ENCODE results near the gene CIB2. TPM values are rescaled to one million over a fixed set of nuclear protein-coding genes. Genes with fewer than 3 reads are reported as not detected.

CIB2 gene
- total RNA-seq, 1 experiment from 2014 or later: 43.2 TPM

DNA sequence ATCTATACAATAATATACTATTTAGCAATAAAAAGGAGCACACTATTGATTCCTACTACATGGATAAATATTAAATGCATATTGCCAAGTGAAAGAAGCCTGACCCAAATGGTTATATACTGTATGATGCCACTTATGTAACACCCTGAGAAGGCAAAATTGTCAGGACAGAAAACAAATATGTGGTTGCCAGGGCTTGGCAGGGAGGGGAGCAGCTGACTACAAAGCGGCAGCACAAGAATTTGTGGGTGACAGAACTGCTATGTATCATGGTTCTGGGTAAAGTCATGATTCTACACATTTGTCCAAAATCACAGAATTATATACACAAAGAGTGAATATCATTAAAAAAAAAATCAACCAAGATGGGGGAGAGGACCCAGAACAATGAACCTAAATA lies 76.3 kb downstream of the CIB2 start:
- no peak overlapping the region for H2BK20ac ChIP-seq (ENCODE audit: low read depth, low read length, poor library complexity, severe bottlenecking)
- Mint-ChIP-seq H3K27ac (no peak overlapping the region), H3K27me3 (ENCODE audit: low read depth) (no peaks in the 10 kb centered on the region; the same call in 1 of the 2 replicates), H3K36me3 (ENCODE audit: insufficient read depth in 1 of 3, low read depth in 3 of 3) (no peaks in the 10 kb centered on the region), H3K4me3 (no peak overlapping the region), H3K4me1 (peaks cover 28 to 33% of the 10 kb centered on the region in 2 experiments), H3K9me3 (no peaks in the 10 kb centered on the region)
- H3K4ac ChIP-seq (ENCODE audit: low read depth, low read length): no peak overlapping the region
- TF ChIP-seq, protein P1, sequence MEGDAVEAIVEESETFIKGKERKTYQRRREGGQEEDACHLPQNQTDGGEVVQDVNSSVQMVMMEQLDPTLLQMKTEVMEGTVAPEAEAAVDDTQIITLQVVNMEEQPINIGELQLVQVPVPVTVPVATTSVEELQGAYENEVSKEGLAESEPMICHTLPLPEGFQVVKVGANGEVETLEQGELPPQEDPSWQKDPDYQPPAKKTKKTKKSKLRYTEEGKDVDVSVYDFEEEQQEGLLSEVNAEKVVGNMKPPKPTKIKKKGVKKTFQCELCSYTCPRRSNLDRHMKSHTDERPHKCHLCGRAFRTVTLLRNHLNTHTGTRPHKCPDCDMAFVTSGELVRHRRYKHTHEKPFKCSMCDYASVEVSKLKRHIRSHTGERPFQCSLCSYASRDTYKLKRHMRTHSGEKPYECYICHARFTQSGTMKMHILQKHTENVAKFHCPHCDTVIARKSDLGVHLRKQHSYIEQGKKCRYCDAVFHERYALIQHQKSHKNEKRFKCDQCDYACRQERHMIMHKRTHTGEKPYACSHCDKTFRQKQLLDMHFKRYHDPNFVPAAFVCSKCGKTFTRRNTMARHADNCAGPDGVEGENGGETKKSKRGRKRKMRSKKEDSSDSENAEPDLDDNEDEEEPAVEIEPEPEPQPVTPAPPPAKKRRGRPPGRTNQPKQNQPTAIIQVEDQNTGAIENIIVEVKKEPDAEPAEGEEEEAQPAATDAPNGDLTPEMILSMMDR (conservative IDR thresholded peaks at IDR 0.05): no peak
- H4K8ac ChIP-seq (replicated peaks; ENCODE audit: insufficient read length, low read depth, low read length): no peak overlapping the region
- H3K14ac ChIP-seq (ENCODE audit: insufficient read depth, low read length): no peak overlapping the region
- no peaks in the 10 kb centered on the region for H3K4me1 ChIP-seq (ENCODE audit: insufficient read depth, low read length)
- no peak overlapping the region for H3K23ac ChIP-seq (ENCODE audit: insufficient read length, low read depth, low read length)
- H3K9me3 ChIP-seq (ENCODE audit: control insufficient read depth, low read depth, low read length): no peaks in the 10 kb centered on the region
- no peaks in the 10 kb centered on the region for H3K79me2 ChIP-seq (ENCODE audit: insufficient read depth, low read length)
- no peak overlapping the region for H4K91ac ChIP-seq (ENCODE audit: insufficient read length, low read depth, low read length)
- no peak overlapping the region for H3K56ac ChIP-seq (ENCODE audit: insufficient read length, low read depth, low read length)
- H2AFZ ChIP-seq (ENCODE audit: low read length): no peak overlapping the region
- H3K27ac ChIP-seq (ENCODE audit: insufficient read length, low read depth, low read length): no peak overlapping the region
- no CpG with 5 or more reads among the region's 1 CpG for WGBS (ENCODE audit: extremely low coverage, insufficient read length, low lambda C conversion rate)
- no peak overlapping the region for H2BK120ac ChIP-seq (ENCODE audit: low read depth, low read length, poor library complexity, severe bottlenecking)
- DNase-seq: no peak
- no peak overlapping the region for H2BK5ac ChIP-seq (ENCODE audit: insufficient read length, low read length)
- H3K18ac ChIP-seq (ENCODE audit: insufficient read length, low read depth, low read length): no peak overlapping the region
- no peak overlapping the region for H2AK5ac ChIP-seq (ENCODE audit: insufficient read length, low read length)
- no peak overlapping the region for H3T11ph ChIP-seq (ENCODE audit: low read length)
- no peak overlapping the region for H2BK12ac ChIP-seq (ENCODE audit: insufficient read length, low read depth, low read length)
- no peak overlapping the region for H3K4me2 ChIP-seq (ENCODE audit: insufficient read depth, insufficient read length, low read length)
- no peaks in the 10 kb centered on the region for H3K23me2 ChIP-seq (ENCODE audit: insufficient read length, low read depth, low read length, poor library complexity, severe bottlenecking)
- no peak overlapping the region for H3K9ac ChIP-seq (ENCODE audit: extremely low read depth, insufficient read length, low read length)
- no peak overlapping the region for H4K5ac ChIP-seq (ENCODE audit: insufficient read length, low read depth, low read length)
- no peaks in the 10 kb centered on the region for H3K27me3 ChIP-seq (ENCODE audit: insufficient read depth, low read length)
- H4K20me1 ChIP-seq (ENCODE audit: control insufficient read depth, insufficient read depth, insufficient read length): no peaks in the 10 kb centered on the region
- no peaks in the 10 kb centered on the region for H3K79me1 ChIP-seq (ENCODE audit: insufficient read depth, low read depth, low read length, poor library complexity, severe bottlenecking)
- H2BK15ac ChIP-seq (ENCODE audit: low read depth, low read length): no peak overlapping the region

Other genes starting within 250 kb of the CIB2 start
- gene TBC1D2B, start 53.7 kb downstream of the CIB2 start, total RNA-seq (2021): 16.0 and 17.6 TPM in 2 replicates
- gene SH2D7, start 38.9 kb downstream of the CIB2 start, total RNA-seq (2021): not detected in 2 replicates
- gene IDH3A, start 17.9 kb upstream of the CIB2 start, total RNA-seq (2021): 38.9 and 40.2 TPM in 2 replicates
- 2.2 and 3.2 TPM in 2 replicates for gene ACSBG1, start 103.1 kb upstream of the CIB2 start, total RNA-seq (2021)
- 0.13 and 0.35 TPM in 2 replicates for gene DNAJA4, start 133.1 kb upstream of the CIB2 start, total RNA-seq (2021)
- gene SKIC8, start 168.2 kb upstream of the CIB2 start, total RNA-seq (2021): 43.8 and 45.6 TPM in 2 replicates
- gene CRABP1, start 208.9 kb upstream of the CIB2 start, total RNA-seq (2021): 93.0 and 93.1 TPM in 2 replicates